Measurements from ENCODE around the gene TRMT1. TPM values are rescaled to one million over a fixed set of nuclear protein-coding genes. Genes with fewer than 3 reads are reported as not detected.

TRMT1 gene
- total RNA-seq, 1 experiment from 2014 or later, result 36.5 TPM

- Mint-ChIP-seq H3K27ac (ENCODE audit: unreplicated experiment) (no peak overlapping the region), H3K36me3 (ENCODE audit: insufficient read depth, unreplicated experiment) (peaks cover 6% of the 10 kb centered on the region), H3K27me3 (ENCODE audit: unreplicated experiment) (no peaks in the 10 kb centered on the region), H3K9me3 (ENCODE audit: low read depth, unreplicated experiment) (no peaks in the 10 kb centered on the region), H3K4me1 (ENCODE audit: low read depth, unreplicated experiment) (peaks cover 35% of the 10 kb centered on the region), H3K4me3 (ENCODE audit: low read depth, unreplicated experiment) (no peak overlapping the region)
- BruUV-seq (replicated peaks), result no TSS peak
- no peak for TF ChIP-seq CTCF (IDR thresholded peaks at IDR 0.05; ENCODE audit: unreplicated experiment)
- DNase-seq, result peak; percentile 36
- intact Hi-C loops (cut with micrococcal nuclease; ENCODE audit: unreplicated experiment), result no loop called here
- CTCF ChIA-PET, result interaction anchor here (0.6 to 1.5 kb wide), 6 partner anchors 15 to 690 kb away, joined by 3 to 5 read pairs (median 3); no protein-coding TSS in a partner anchor
These were observed 61.1 kb downstream of the TRMT1 start for GRCh38 chr19:13055213-13056051.

Other genes starting within 250 kb of the TRMT1 start
- 32.7 and 38.4 TPM in 2 replicates for gene DNASE2, start 235.3 kb downstream of the TRMT1 start, total RNA-seq (2022)
- gene KLF1, start 229.5 kb downstream of the TRMT1 start, total RNA-seq (2022), result not detected in 2 replicates
- 23.6 and 26.8 TPM in 2 replicates for gene GCDH, start 225.6 kb downstream of the TRMT1 start, total RNA-seq (2022)
- gene SYCE2, start 197.4 kb downstream of the TRMT1 start, total RNA-seq (2022), result 1.1 TPM in 1 of 2 replicates, not detected in the other
- 72.8 and 75.5 TPM in 2 replicates for gene FARSA, start 183.0 kb downstream of the TRMT1 start, total RNA-seq (2022)
- gene CALR, start 178.1 kb downstream of the TRMT1 start, total RNA-seq (2022), result 680 and 718 TPM in 2 replicates
- gene RAD23A, start 170.9 kb downstream of the TRMT1 start, total RNA-seq (2022), result 101 and 110 TPM in 2 replicates
- 20.0 and 21.6 TPM in 2 replicates for gene GADD45GIP1, start 159.5 kb downstream of the TRMT1 start, total RNA-seq (2022)
- gene DAND5, start 147.2 kb downstream of the TRMT1 start, total RNA-seq (2022), result 0.21 and 0.47 TPM in 2 replicates
- gene NFIX, start 121.3 kb downstream of the TRMT1 start, total RNA-seq (2022), result 16.4 and 21.9 TPM in 2 replicates
- 0.32 TPM in 1 of 2 replicates, not detected in the other for gene LYL1, start 13.9 kb downstream of the TRMT1 start, total RNA-seq (2022)
- gene NACC1, start 1.5 kb upstream of the TRMT1 start, total RNA-seq (2022), result 80.9 and 83.1 TPM in 2 replicates
- 52.3 and 52.7 TPM in 2 replicates for gene STX10, start 33.6 kb upstream of the TRMT1 start, total RNA-seq (2022)
- gene IER2, start 33.7 kb upstream of the TRMT1 start, total RNA-seq (2022), result 96.3 and 108 TPM in 2 replicates